HCT116 (cell line): ENCODE data around the gene MYO3B. TPM values are rescaled to one million over a fixed set of nuclear protein-coding genes. Genes with fewer than 3 reads are reported as not detected.

Experiments
- ATAC-seq: fragments of 200-7000 bp; cut with Tn5 transposase; 2 replicates; pipeline ENCODE4 v1.9.1; 2020; ENCODE audit warnings: mild to moderate bottlenecking, moderate library complexity
- BruUV-seq: library from RNA; stranded (reverse); fragments of 400-500 nt; replicated peaks from 2 replicates; lab custom pipeline; 2021; lab: Mats Ljungman, UMichigan
- CTCF ChIA-PET: fragments of 300-600 bp; sonication (Branson Sonifier 250); formaldehyde crosslinking; loops from one replicate; lab custom pipeline; 2021; ENCODE audit warnings: antibody characterized with exemption; lab: Charles Lee
- POLR2A ChIA-PET: fragments of 300-600, 350-600 bp; sonication (Branson Sonifier 250); formaldehyde crosslinking; loops from one replicate; lab custom pipeline; 2021; ENCODE audit warnings: antibody characterized with exemption; lab: Charles Lee
- RAD21 ChIA-PET, 2 experiments: fragments of 300-600 bp; sonication (Branson Sonifier 250); formaldehyde crosslinking; loops; one replicate each; lab custom pipeline; 2023; ENCODE audit warnings: low total read pairs in 2 of 2; ENCODE audit not compliant: uncharacterized antibody in 2 of 2, unreplicated experiment in 2 of 2, low non-redundant PET in 1 of 2; lab: Charles Lee
- DNase-seq: peaks from one replicate; pipeline ENCODE4 v3.0.0-alpha.2; 2010; ENCODE audit warnings: low read depth, low spot score
- H2AFZ ChIP-seq: fragments of 200-600 bp; shearing (Covaris generic), sonication (generic); 2 replicates; pipeline ENCODE4 v1.6.1; 2017; ENCODE audit warnings: low read depth, mixed run types, mixed read lengths, antibody characterized with exemption, low read length; ENCODE audit not compliant: poor library complexity, severe bottlenecking
- H3K27ac ChIP-seq: 2 replicates; pipeline ENCODE4 v1.5.1; 2012; ENCODE audit warnings: low read depth, low read length
- H3K27me3 ChIP-seq: fragments of 200-600 bp; sonication (generic); 2 replicates; pipeline ENCODE4 v1.6.1; 2016; ENCODE audit warnings: mixed run types, low read length, mixed read lengths; ENCODE audit not compliant: insufficient read depth
- H3K36me3 ChIP-seq, 2 experiments: fragments of 200-500 bp in 1 of 2; fragments of 200-600 bp in 1 of 2; sonication (Bioruptor generic) in 1 of 2; sonication (generic) in 1 of 2; 2 replicates each; pipeline versions ENCODE4 v1.5.1 to v1.6.1; 2014 to 2016; ENCODE audit warnings: low read length in 2 of 2, inconsistent platforms in 1 of 2, mixed read lengths in 1 of 2, mixed run types in 1 of 2; ENCODE audit not compliant: insufficient read depth in 2 of 2, control insufficient read depth in 1 of 2
- H3K4me1 ChIP-seq, 2 experiments: fragments of 200-600 bp in 1 of 2; sonication (generic) in 1 of 2; 2 replicates each; pipeline versions ENCODE4 v1.5.1 to v1.6.1; 2012 to 2017; ENCODE audit warnings: low read length in 2 of 2, inconsistent platforms in 1 of 2, mild to moderate bottlenecking in 1 of 2, mixed read lengths in 1 of 2, mixed run types in 1 of 2, moderate library complexity in 1 of 2; ENCODE audit not compliant: insufficient read depth in 2 of 2, control insufficient read depth in 1 of 2
- H3K4me2 ChIP-seq: fragments of 200-600 bp; sonication (generic); 2 replicates; pipeline ENCODE4 v1.6.1; 2017; ENCODE audit warnings: mixed run types, low read length, mixed read lengths
- H3K4me3 ChIP-seq, 2 experiments: fragments of 200-600 bp in 1 of 2; sonication (generic) in 1 of 2; replicated peaks in 1 of 2; 2 replicates each; pipeline ENCODE4 v1.5.1; 2011 to 2016; ENCODE audit warnings: low read length in 2 of 2, control low read depth in 1 of 2, low read depth in 1 of 2, mild to moderate bottlenecking in 1 of 2, mixed read lengths in 1 of 2, mixed run types in 1 of 2
- H3K79me2 ChIP-seq: fragments of 200-600 bp; sonication (generic); 2 replicates; pipeline ENCODE4 v1.6.1; 2017; ENCODE audit warnings: mild to moderate bottlenecking, mixed run types, low read length, moderate library complexity, mixed read lengths; ENCODE audit not compliant: insufficient read depth
- H3K9ac ChIP-seq: fragments of 200-600 bp; sonication (generic); 2 replicates; pipeline ENCODE4 v1.6.1; 2016; ENCODE audit warnings: low read length, mixed read lengths
- H3K9me2 ChIP-seq: fragments of 200-600 bp; sonication (generic), shearing (Covaris generic); 2 replicates; pipeline ENCODE4 v1.6.1; 2017; ENCODE audit warnings: mixed run types, mild to moderate bottlenecking, moderate library complexity; ENCODE audit not compliant: insufficient read depth
- H3K9me3 ChIP-seq, 2 experiments: fragments of 200-500 bp in 1 of 2; fragments of 200-600 bp in 1 of 2; sonication (Bioruptor generic) in 1 of 2; sonication (generic) in 1 of 2; 2 replicates each; pipeline ENCODE4 v1.6.1; 2014 to 2017; ENCODE audit warnings: low read length in 2 of 2, mixed read lengths in 2 of 2, inconsistent platforms in 1 of 2, low read depth in 1 of 2, mild to moderate bottlenecking in 1 of 2, mixed run types in 1 of 2, moderate library complexity in 1 of 2; ENCODE audit not compliant: control insufficient read depth in 1 of 2, insufficient read depth in 1 of 2
- H4K20me1 ChIP-seq: fragments of 200-600 bp; sonication (generic), shearing (Covaris generic); 2 replicates; pipeline ENCODE4 v1.6.1; 2017; ENCODE audit warnings: mixed run types, mild to moderate bottlenecking, moderate library complexity; ENCODE audit not compliant: insufficient read depth
- ATF3 ChIP-seq: IDR thresholded peaks from 2 replicates; pipeline ENCODE4 v1.6.1; 2012
- CBX3 ChIP-seq: IDR thresholded peaks from 2 replicates; pipeline ENCODE4 v1.6.1; 2012; ENCODE audit warnings: low read depth
- CEBPB ChIP-seq: IDR thresholded peaks from 2 replicates; pipeline ENCODE4 v1.6.1; 2012; ENCODE audit warnings: low read depth
- ELF1 ChIP-seq: IDR thresholded peaks from 2 replicates; pipeline ENCODE4 v1.6.1; 2012; ENCODE audit warnings: low read depth, borderline replicate concordance
- EZH2 ChIP-seq: fragments of 200-600 bp; sonication (generic); IDR thresholded peaks from 2 replicates; pipeline ENCODE4 v1.6.1; 2017; ENCODE audit warnings: antibody characterized with exemption, mixed run types
- EZH2phosphoT487 ChIP-seq: fragments of 200-600 bp; IDR thresholded peaks from 2 replicates; pipeline ENCODE4 v1.6.1; 2018; ENCODE audit warnings: antibody characterized with exemption, borderline replicate concordance
- FOSL1 ChIP-seq: IDR thresholded peaks from 2 replicates; pipeline ENCODE4 v1.6.1; 2012; ENCODE audit warnings: low read depth
- JUND ChIP-seq: IDR thresholded peaks from 2 replicates; pipeline ENCODE4 v1.6.1; 2012
- POLR2A ChIP-seq: IDR thresholded peaks from 2 replicates; pipeline ENCODE4 v1.7.0; 2011; ENCODE audit warnings: borderline replicate concordance; ENCODE audit not compliant: insufficient read depth, insufficient read length; ENCODE audit errors: extremely low read depth
- POLR2AphosphoS5 ChIP-seq: IDR thresholded peaks from 2 replicates; pipeline ENCODE4 v1.6.1; 2011; ENCODE audit warnings: mild to moderate bottlenecking, low read depth, low read length, moderate library complexity
- REST ChIP-seq: IDR thresholded peaks from 2 replicates; pipeline ENCODE4 v1.6.1; 2012; ENCODE audit warnings: low read depth
- SIN3A ChIP-seq: IDR thresholded peaks from 2 replicates; pipeline ENCODE4 v1.6.1; 2012; ENCODE audit warnings: low read depth
- TCF7L2 ChIP-seq: IDR thresholded peaks from 2 replicates; pipeline ENCODE4 v1.7.0; 2011; ENCODE audit warnings: borderline replicate concordance, inconsistent platforms; ENCODE audit not compliant: insufficient read depth, insufficient read length; ENCODE audit errors: extremely low read depth
- YY1 ChIP-seq: IDR thresholded peaks from 2 replicates; pipeline ENCODE4 v1.6.1; 2011; ENCODE audit warnings: low read length, low read depth, moderate library complexity, mild to moderate bottlenecking; ENCODE audit not compliant: insufficient replicate concordance; ENCODE audit errors: extremely low read depth
- ZNF274 ChIP-seq: fragments of 200-500 bp; sonication (Bioruptor generic); IDR thresholded peaks from 2 replicates; pipeline ENCODE4 v1.6.1; 2014; ENCODE audit warnings: mild to moderate bottlenecking, low read depth, low read length, inconsistent platforms
- intact Hi-C: fragments of 100-400 bp; cut with micrococcal nuclease; formaldehyde crosslinking; loops from 2 replicates; pipeline ENCODE4 v1.10.0; 2022
- total RNA-seq: library from RNA; stranded (reverse); gene quantifications from one replicate; pipeline ENCODE4 v1.2.1, GENCODE V29; 2021; ENCODE audit not compliant: unreplicated experiment
- TF ChIP-seq, protein P1 (sequence below), 3 experiments: fragments of 200-600 bp in 1 of 3; sonication (generic) in 1 of 3; IDR thresholded peaks in 2 of 3; conservative IDR thresholded peaks in 1 of 3; 2 replicates each; pipeline ENCODE4 v1.5.1; 2012 to 2017; ENCODE audit warnings: low read depth in 2 of 3, low read length in 2 of 3, antibody characterized with exemption in 1 of 3, borderline replicate concordance in 1 of 3, control low read depth in 1 of 3, mild to moderate bottlenecking in 1 of 3, mixed read lengths in 1 of 3, mixed run types in 1 of 3, moderate library complexity in 1 of 3; ENCODE audit not compliant: insufficient read depth in 1 of 3
- TF ChIP-seq, protein P2 (sequence below): IDR thresholded peaks from 2 replicates; pipeline ENCODE4 v1.6.1; 2011; ENCODE audit warnings: mild to moderate bottlenecking, low read length, moderate library complexity; ENCODE audit not compliant: insufficient replicate concordance; ENCODE audit errors: extremely low read depth
- TF ChIP-seq, protein P3 (sequence below): IDR thresholded peaks from 2 replicates; pipeline ENCODE4 v1.6.1; 2012

Gene MYO3B
- total RNA-seq, 1 experiment from 2014 or later, result not detected

DNA sequence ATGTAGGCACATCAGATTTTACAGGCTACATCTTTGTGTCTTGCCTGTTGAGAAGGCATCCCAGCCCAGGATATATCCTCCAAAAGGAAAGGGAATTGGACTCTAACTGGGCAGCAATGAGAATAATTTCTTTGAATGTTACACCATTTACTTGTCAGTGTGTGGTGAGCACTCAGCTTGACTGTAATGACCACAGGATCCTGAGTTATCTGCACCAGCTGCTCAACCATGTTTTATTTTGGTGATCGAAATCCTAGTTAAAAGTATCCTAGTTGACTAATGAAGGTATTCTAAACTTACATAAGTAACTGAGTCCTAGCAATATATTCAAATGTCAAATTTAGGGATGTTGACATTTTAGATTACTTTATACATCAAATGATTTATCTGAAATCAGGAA lies 123.0 kb downstream of the MYO3B start:
- POLR2A ChIA-PET, result no interaction called here
- Histone ChIP-seq H3K4me1 (no peaks in the 10 kb centered on the region), H3K9ac (no peak overlapping the region), H4K20me1 (no peaks in the 10 kb centered on the region), H3K27me3 (no peaks in the 10 kb centered on the region), H3K4me3 (no peak overlapping the region), H3K79me2 (no peaks in the 10 kb centered on the region), H2AFZ (no peak overlapping the region), H3K27ac (no peak overlapping the region), H3K9me3 (peaks cover 0 to 2% of the 10 kb centered on the region in 2 experiments; a peak in 1 of 4 replicates), H3K36me3 (no peaks in the 10 kb centered on the region), H3K4me2 (no peak overlapping the region), H3K9me2 (no peaks in the 10 kb centered on the region)
- no peak for DNase-seq
- CTCF ChIA-PET, result no interaction called here
- no peak for TF ChIP-seq SIN3A
- TF ChIP-seq, protein P1, sequence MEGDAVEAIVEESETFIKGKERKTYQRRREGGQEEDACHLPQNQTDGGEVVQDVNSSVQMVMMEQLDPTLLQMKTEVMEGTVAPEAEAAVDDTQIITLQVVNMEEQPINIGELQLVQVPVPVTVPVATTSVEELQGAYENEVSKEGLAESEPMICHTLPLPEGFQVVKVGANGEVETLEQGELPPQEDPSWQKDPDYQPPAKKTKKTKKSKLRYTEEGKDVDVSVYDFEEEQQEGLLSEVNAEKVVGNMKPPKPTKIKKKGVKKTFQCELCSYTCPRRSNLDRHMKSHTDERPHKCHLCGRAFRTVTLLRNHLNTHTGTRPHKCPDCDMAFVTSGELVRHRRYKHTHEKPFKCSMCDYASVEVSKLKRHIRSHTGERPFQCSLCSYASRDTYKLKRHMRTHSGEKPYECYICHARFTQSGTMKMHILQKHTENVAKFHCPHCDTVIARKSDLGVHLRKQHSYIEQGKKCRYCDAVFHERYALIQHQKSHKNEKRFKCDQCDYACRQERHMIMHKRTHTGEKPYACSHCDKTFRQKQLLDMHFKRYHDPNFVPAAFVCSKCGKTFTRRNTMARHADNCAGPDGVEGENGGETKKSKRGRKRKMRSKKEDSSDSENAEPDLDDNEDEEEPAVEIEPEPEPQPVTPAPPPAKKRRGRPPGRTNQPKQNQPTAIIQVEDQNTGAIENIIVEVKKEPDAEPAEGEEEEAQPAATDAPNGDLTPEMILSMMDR (IDR thresholded peaks at IDR 0.05 in 2 of 3, conservative IDR thresholded peaks at IDR 0.05 in 1 of 3; ENCODE audit: borderline replicate concordance in 1 of 3, insufficient read depth in 1 of 3, low read depth in 2 of 3, low read length in 2 of 3), result no peak
- TF ChIP-seq YY1, result no peak
- TF ChIP-seq POLR2AphosphoS5, result no peak
- no peak for TF ChIP-seq JUND
- TF ChIP-seq REST, result no peak
- no peak for TF ChIP-seq POLR2A
- TF ChIP-seq ATF3, result no peak
- TF ChIP-seq FOSL1, result no peak
- TF ChIP-seq EZH2phosphoT487, result no peak
- TF ChIP-seq ELF1, result no peak
- TF ChIP-seq, protein P2, sequence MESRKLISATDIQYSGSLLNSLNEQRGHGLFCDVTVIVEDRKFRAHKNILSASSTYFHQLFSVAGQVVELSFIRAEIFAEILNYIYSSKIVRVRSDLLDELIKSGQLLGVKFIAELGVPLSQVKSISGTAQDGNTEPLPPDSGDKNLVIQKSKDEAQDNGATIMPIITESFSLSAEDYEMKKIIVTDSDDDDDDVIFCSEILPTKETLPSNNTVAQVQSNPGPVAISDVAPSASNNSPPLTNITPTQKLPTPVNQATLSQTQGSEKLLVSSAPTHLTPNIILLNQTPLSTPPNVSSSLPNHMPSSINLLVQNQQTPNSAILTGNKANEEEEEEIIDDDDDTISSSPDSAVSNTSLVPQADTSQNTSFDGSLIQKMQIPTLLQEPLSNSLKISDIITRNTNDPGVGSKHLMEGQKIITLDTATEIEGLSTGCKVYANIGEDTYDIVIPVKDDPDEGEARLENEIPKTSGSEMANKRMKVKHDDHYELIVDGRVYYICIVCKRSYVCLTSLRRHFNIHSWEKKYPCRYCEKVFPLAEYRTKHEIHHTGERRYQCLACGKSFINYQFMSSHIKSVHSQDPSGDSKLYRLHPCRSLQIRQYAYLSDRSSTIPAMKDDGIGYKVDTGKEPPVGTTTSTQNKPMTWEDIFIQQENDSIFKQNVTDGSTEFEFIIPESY, result no peak
- TF ChIP-seq ZNF274, result no peak
- TF ChIP-seq, protein P3, sequence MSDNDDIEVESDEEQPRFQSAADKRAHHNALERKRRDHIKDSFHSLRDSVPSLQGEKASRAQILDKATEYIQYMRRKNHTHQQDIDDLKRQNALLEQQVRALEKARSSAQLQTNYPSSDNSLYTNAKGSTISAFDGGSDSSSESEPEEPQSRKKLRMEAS, result no peak
- TF ChIP-seq CBX3, result no peak
- TF ChIP-seq EZH2, result no peak
- no peak for TF ChIP-seq CEBPB
- TF ChIP-seq TCF7L2, result no peak
- BruUV-seq, result no TSS peak
- intact Hi-C loops, result no loop called here
- no peak for ATAC-seq
- RAD21 ChIA-PET, result no interaction called here
